Stomach (tissue), 9 donors: ENCODE measurements around the gene TMEM179. TPM values are rescaled to one million over a fixed set of nuclear protein-coding genes. Genes with fewer than 3 reads are reported as not detected.

ENCODE experiments used
- DNase-seq, 2 donors: peaks; one replicate each; pipeline versions ENCODE4 v3.0.0 to v3.0.0-alpha.2; 2013 to 2019
- H3K27ac ChIP-seq, 5 donors: fragments of 200-600 bp in 4 of 5; sonication (generic) in 4 of 5; one replicate each; pipeline ENCODE4 v1.5.1; 2013 to 2019; ENCODE audit warnings: mild to moderate bottlenecking in 1 of 5, moderate library complexity in 1 of 5
- H3K27me3 ChIP-seq, 3 donors: fragments of 200-600 bp; sonication (generic); one replicate each; pipeline ENCODE4 v1.5.1; 2017 to 2019; ENCODE audit warnings: mixed run types in 1 of 3
- H3K36me3 ChIP-seq, 4 donors: fragments of 200-600 bp; sonication (generic); 1 replicate in 3 of 4; 2 replicates in 1 of 4; pipeline ENCODE4 v1.5.1; 2016 to 2019
- H3K4me1 ChIP-seq, 4 donors: fragments of 200-600 bp; sonication (generic); one replicate each; pipeline ENCODE4 v1.5.1; 2016 to 2019
- H3K4me3 ChIP-seq, 4 donors: fragments of 200-600 bp; sonication (generic) in 3 of 4; one replicate each; pipeline ENCODE4 v1.5.1; 2016 to 2019; ENCODE audit warnings: mild to moderate bottlenecking in 1 of 4
- H3K9me3 ChIP-seq, 4 donors: fragments of 200-600 bp; sonication (generic); one replicate each; pipeline ENCODE4 v1.5.1; 2016 to 2019
- CTCF ChIP-seq, 7 experiments: fragments of 450-650 bp in 4 of 7; fragments of 200-600 bp in 3 of 7; sonication (generic) in 3 of 7; IDR thresholded peaks; one replicate each; pipeline ENCODE4 v1.5.1; 2016 to 2019; ENCODE audit warnings: antibody characterized with exemption in 7 of 7, control low read depth in 2 of 7, mild to moderate bottlenecking in 1 of 7
- EP300 ChIP-seq: sonication (generic); formaldehyde crosslinking; IDR thresholded peaks from one replicate; pipeline ENCODE4 v1.6.1; 2017; ENCODE audit warnings: antibody characterized with exemption
- POLR2A ChIP-seq, 4 donors: fragments of 450-650 bp; IDR thresholded peaks; one replicate each; pipeline ENCODE4 v1.6.1; 2016; ENCODE audit warnings: antibody characterized with exemption in 4 of 4, control low read depth in 2 of 4, mild to moderate bottlenecking in 1 of 4, moderate library complexity in 1 of 4
- POLR2AphosphoS5 ChIP-seq, 3 donors: sonication (generic); formaldehyde crosslinking; IDR thresholded peaks; one replicate each; pipeline ENCODE4 v1.6.1; 2016; ENCODE audit warnings: antibody characterized with exemption in 3 of 3
- WGBS, 5 donors: extraction: QIAGEN DNeasy Blood & Tissue Kit in 3 of 5; methylation state at CpG; one replicate each; pipeline versions ENCODE4 v1.1.5 to v1.1.7; 2013 to 2018; 5-methylcytosine and 5-hydroxymethylcytosine counted together
- intact Hi-C: fragments of 100-400 bp; cut with DNase I; formaldehyde crosslinking; loops from one replicate; pipeline ENCODE4 v1.15.1; 2023; ENCODE audit warnings: low total_unique reads
- polyA plus RNA-seq, 3 donors: library from polyadenylated mRNA; stranded (reverse); fragments of 200-250 nt; gene quantifications; one replicate each; pipeline ENCODE4 v1.2.3, GENCODE V29; 2013
- total RNA-seq, 5 donors: library from RNA; depleted of rRNA; stranded (reverse); fragments of >200 nt; gene quantifications; one replicate each; pipeline versions ENCODE4 v1.1.0 to v1.2.3, GENCODE V29; 2014 to 2016
- donor health status: healthy with polysubstance abuse.
- donor health status: Bipolar disorder and iron deficiency.
- donor health status: healthy.

The TMEM179 gene
- total and polyA plus RNA-seq, 8 donors = 0.58 to 4.6 (median 0.92) TPM; not detected in 3

GRCh38 chr14:104636131-104636530 is 31.6 kb upstream of the TMEM179 start:
- no peak overlapping the region for H3K27ac ChIP-seq

GRCh38 chr14:104635717-104636116 is 31.1 kb upstream of the TMEM179 start:
- Histone ChIP-seq H3K4me1 (peaks cover 0 to 7% (median 6%) of the 10 kb centered on the region in 4 donors), H3K27ac (no peak overlapping the region), H3K4me3 (no peak overlapping the region), H3K36me3 (no peaks in the 10 kb centered on the region), H3K9me3 (no peaks in the 10 kb centered on the region), H3K27me3 (peaks cover 0 to 81% (median 38%) of the 10 kb centered on the region in 3 donors)
- intact Hi-C loops = no loop called here
- TF ChIP-seq POLR2AphosphoS5 (IDR thresholded peaks at IDR 0.05) (no peak), EP300 (no peak), CTCF (IDR thresholded peaks at IDR 0.05) (no peak), POLR2A (IDR thresholded peaks at IDR 0.05) (no peak)
- no peak for DNase-seq
- WGBS, 5 donors = 84 to 93% (median 87%) methylated on average over 13 to 14 of the region's 14 CpGs

More at GRCh38 chr14:104636131-104636530, 31.6 kb upstream of the TMEM179 start:
- intact Hi-C loops = no loop called here
- no peak for DNase-seq
- Histone ChIP-seq H3K27me3 (peaks cover 0 to 82% (median 35%) of the 10 kb centered on the region in 3 donors), H3K4me1 (peaks cover 0 to 7% (median 6%) of the 10 kb centered on the region in 4 donors), H3K9me3 (no peaks in the 10 kb centered on the region), H3K4me3 (no peak overlapping the region), H3K36me3 (no peaks in the 10 kb centered on the region)
- TF ChIP-seq EP300 (no peak), POLR2A (IDR thresholded peaks at IDR 0.05) (no peak), CTCF (IDR thresholded peaks at IDR 0.05) (no peak), POLR2AphosphoS5 (IDR thresholded peaks at IDR 0.05) (no peak)
- WGBS, 5 donors = 81 to 90% (median 87%) methylated on average over 11 of the region's 11 CpGs

- 82 to 85% (median 83%) methylated on average over 7 to 26 of the region's 26 CpGs for WGBS, 5 donors
- intact Hi-C loops = no loop called here
- no peaks in the 10 kb centered on the region for H3K9me3 ChIP-seq
- no peak overlapping the region for H3K4me3 ChIP-seq
- H3K4me1 ChIP-seq = peaks cover 0 to 4% (median 3%) of the 10 kb centered on the region in 4 donors
- no peak overlapping the region for H3K27ac ChIP-seq
- TF ChIP-seq POLR2A (IDR thresholded peaks at IDR 0.05) (no peak), EP300 (no peak), POLR2AphosphoS5 (IDR thresholded peaks at IDR 0.05) (no peak), CTCF (IDR thresholded peaks at IDR 0.05) (no peak)
- no peak for DNase-seq
- peaks cover 0 to 74% (median 33%) of the 10 kb centered on the region in 3 donors for H3K27me3 ChIP-seq
- H3K36me3 ChIP-seq = no peaks in the 10 kb centered on the region
These were observed 30.5 kb upstream of the TMEM179 start for GRCh38 chr14:104634886-104635570.

GRCh38 chr14:104634138-104634760 is 29.7 kb upstream of the TMEM179 start:
- intact Hi-C loops = no loop called here
- no peak for TF ChIP-seq POLR2A (IDR thresholded peaks at IDR 0.05)
- TF ChIP-seq EP300 = no peak
- TF ChIP-seq POLR2AphosphoS5 (IDR thresholded peaks at IDR 0.05) = no peak
- no peak for TF ChIP-seq CTCF (IDR thresholded peaks at IDR 0.05)
- H3K36me3 ChIP-seq = no peaks in the 10 kb centered on the region
- DNase-seq = no peak
- no peaks in the 10 kb centered on the region for H3K4me1 ChIP-seq
- peaks cover 0 to 6% (median 6%) of the 10 kb centered on the region in 4 donors for H3K9me3 ChIP-seq
- no peak overlapping the region for H3K4me3 ChIP-seq
- peaks cover 0 to 67% (median 26%) of the 10 kb centered on the region in 3 donors for H3K27me3 ChIP-seq
- no peak overlapping the region for H3K27ac ChIP-seq
- WGBS, 5 donors = 83 to 90% (median 87%) methylated on average over 12 to 20 of the region's 20 CpGs
